GM21447 (cell line): ENCODE results near the gene LPAR3.
A peak's percentile ranks its signal among the peaks of the same experiment; 100 is the strongest.

Experiments
- ATAC-seq: cut with Tn5 transposase; IDR thresholded peaks from one replicate; pipeline ENCODE4 v1.9.1; 2021; ENCODE audit not compliant: unreplicated experiment

LPAR3 gene

DNA sequence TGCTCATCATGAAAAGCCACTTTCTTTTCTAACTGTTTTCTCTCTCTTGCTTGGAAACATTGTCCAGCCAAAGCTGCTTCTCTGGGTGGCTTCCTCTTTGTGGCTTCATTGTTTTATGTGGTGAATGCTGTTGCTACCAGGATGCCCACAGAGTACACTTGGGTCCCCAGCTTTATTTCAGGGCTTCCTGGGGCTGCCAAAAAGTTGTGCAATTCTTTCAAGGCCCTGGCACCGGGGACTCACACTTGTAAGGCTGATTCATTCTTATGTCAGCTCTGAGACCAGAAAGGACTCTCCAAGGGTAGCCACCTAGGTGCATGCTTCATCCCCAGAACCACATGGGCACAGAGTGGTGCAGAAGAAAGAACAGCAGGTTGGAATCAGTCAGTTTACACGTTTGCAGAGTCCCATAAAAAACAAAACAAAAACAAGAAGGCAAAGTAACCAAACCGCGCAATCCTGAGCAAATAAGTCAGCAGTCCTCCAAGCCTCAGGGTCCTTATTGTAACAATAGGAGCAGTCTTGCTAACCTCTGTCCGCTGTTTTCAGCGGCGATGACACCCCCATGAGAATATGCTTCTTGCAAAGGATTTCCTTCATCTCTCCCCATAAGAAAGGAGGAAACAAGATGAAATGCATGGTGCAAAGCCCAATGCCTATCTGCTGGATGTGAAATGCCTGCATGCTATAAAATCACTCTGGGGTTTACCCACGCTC, 112.8 kb downstream of the LPAR3 start:
- no peak for ATAC-seq

DNA sequence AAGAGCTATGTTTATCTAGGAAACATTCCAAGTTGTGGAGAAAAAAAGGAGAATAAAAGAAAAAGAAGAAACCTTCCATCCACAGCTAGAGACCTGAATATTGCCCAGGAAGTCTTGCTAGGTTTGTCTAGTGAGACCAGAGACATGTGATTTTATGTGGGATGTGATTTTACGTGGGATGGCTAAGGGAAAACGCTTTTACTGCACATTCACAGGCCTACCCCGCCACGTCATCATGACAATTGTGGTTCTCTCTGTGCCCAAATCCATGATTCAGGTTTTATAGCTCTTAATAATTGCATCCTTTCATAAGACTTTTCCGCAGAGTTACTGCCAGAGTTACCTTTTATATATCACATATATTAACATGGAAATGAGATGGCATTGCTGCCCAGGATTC, 116.4 kb downstream of the LPAR3 start:
- ATAC-seq: no peak

DNA sequence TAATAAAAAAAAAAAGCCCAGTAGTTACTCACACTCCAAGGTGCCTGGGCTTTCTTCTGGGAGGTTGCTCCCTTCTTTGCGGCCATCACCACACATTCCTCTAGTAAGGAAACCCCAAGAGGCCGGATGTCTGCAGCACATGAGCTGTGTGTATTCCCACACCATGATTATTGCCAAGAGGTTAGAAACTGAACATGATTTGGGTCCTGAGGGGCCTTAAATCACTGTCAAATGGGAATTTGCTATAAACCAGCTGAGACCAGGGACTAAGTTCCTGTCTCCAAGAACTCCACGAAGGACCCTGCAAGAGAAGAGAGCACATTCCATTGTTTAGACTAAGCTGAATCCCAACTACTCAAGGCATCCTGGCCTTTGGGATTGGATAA, 117.5 kb downstream of the LPAR3 start:
- ATAC-seq: no peak

DNA sequence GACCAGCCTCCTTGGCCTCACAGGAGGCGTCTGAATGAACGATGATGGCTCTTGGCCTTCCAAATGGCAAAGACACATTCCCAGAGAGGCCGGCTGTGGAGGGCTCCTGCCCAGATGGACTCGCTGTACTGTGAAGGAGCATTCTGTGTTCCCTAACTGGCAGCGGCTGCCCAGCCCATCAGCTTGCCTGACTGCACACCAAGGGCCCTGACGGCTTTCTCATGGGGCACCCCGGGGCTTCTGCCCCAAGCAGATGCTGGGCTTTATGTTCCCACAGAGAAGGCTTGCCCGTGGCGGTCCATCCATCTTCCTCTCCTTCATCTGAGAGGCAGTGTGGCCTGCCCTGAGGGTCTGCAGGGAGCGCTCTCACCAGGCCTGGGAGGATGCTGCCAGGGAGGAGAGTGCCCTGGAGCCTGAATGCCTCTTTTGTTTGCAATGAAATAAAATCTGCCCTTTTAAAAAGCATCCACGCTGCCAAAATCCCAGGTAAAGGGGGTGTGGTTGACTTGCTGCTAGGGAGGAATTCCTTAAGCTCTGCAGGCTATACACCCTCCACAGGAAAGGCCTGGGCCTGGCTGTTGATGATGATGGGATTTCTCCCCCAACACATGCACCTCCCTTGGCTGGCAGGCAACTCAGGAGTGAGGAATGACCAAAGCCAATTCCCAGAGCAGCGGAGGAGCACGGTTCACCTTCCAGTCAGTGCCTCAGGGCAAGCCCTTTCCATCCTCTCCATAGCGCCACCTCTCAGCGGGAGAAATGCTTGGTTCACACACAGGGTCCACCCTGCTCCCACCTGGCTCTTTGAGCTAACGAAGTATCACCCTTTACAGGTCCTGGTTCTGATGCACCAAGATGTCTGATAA, 118.1 kb downstream of the LPAR3 start:
- no peak for ATAC-seq

DNA sequence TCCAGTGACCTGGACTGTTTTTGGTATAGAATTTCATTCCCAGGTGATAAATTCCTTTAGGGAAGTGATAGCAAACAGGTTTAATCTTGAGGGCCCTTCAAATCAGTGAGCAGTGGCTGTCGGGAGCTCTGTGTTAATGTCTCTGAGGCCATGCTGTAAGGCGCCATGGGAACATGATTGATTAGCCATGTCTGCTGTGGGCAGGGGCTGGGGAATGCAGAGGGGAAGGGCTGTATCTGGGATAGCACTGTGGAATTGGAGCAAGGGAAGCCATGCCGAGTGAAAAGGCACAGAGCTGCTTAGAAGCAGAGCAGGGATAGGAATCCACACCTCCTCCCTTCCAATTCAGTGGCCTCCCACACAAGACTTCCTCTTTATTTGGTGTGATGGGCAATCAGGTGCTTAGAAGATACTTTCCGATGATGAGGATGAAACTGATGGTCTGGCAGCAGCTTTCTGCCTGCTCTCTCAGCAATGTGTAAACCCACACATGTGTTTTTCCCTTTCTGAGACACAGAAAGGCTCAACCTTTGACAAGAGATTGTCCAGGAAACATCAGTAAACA, 119.0 kb downstream of the LPAR3 start:
- no peak for ATAC-seq

DNA sequence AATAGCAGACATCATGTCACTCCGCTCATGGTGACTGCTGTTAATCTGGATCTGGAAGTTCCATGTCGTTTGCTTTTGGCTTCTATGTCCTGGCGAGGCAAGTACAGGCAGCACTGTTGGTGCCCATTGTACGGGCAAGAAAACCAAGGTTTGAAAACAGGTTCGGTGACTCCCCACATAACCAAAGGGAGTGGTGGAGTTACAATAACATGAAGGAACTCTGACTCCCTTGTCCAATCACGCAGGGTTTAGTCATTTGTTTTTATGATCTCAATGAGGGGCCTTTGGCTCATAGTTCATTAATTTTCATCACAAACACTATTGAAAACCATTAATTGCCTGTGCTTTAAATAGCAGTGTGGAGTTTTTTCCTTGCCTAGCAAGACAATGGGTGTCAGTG, 119.8 kb downstream of the LPAR3 start:
- ATAC-seq: no peak

DNA sequence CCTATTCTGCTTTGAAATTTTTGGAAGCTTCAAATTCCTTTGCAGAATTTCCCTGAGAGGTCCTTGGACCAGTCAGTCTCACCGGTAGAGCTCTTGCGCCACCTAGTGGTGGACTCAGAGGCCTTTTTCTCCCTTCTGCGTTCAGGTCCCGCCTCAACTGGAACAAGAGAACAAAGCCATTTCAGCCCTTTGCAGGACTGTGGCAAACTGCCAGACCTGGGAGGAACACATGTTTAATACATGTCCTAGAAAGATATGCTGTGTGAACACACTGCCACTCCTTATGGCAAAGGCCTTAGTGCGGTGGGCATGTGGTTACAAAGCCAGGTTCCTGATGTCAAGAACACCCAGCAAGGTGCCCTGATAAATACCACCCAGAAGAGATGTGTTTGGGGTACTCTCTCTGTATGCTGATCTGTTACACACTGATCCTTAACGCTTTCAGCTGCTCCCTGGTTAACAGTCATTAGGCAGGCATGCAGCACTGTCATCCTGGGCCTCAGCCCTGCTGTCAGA, 120.5 kb downstream of the LPAR3 start:
- peak; percentile 80 for ATAC-seq

DNA sequence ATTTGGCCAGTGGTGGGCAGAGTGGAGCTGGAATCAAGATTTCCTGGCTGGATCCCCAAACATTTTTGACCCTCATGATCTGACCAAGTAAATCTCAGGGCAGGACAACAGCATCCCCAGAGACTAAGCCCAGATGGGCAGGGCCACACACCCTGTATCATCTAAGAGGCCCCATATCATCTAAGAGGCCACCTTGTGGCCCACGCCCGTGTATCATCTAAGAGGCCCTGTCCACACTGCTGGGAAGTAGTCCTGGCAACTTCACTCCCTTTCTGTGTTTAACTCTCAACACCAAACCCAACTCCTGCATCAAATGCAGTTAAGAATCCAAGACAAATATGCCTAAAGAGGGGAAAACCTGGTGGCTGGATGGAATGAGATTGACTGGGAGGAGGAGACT, 121.1 kb downstream of the LPAR3 start:
- ATAC-seq: no peak

DNA sequence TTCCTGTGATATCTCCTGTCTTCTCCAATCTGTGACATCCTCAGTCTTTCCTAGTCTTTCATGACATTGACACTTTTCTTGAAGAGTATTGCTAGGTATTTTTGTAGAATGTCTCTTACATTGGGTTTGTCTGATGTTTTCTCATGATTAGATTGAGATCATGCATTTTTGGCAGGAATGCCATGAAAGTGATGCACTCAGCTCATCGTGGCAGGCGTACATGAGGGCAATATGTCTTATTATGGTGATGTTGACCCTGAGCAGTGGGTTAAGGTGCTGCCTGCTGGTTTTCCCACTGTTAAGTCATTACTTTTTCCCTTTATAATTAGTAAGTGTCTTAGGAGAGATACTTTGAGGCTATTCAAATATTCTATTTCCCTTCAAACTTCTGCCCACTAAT, 122.5 kb downstream of the LPAR3 start:
- no peak for ATAC-seq

DNA sequence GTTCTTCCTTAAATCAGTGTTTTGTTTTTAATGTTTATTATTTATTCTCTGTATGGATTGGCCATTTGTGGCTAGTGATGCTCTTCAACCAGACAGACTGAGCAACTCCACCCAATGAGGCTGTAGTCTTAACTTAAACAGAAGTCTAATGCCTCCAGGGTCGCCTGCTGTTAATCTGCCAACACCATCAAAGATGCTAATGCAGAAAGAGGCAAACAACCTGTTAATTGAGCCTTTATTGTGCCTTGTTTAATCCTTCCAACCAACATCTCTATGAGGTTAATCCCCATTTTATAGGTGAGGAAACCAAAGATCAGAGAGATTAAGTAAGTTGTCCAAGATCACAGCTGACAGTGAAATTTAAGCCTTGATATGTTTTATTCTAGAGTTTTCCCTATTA, 123.4 kb downstream of the LPAR3 start:
- no peak for ATAC-seq

DNA sequence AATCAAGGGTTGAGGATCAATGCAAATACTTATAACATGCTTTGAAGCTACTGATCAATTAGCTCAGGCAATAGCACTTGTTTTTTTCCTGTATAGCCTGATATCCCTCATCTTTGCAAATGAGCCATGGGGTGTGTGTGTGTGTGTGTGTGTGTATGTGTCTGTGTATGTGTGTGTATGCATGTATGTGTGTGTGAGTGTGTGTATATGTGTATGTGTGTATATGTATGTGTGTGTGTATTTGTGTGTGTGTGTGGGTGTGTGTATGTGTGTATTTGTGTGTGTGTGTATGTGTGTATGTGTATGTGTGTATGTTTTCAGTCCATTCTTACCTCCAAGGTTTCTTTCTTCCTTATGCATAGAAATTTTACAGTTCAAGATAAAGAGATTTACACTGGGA, 124.4 kb downstream of the LPAR3 start:
- ATAC-seq: no peak

DNA sequence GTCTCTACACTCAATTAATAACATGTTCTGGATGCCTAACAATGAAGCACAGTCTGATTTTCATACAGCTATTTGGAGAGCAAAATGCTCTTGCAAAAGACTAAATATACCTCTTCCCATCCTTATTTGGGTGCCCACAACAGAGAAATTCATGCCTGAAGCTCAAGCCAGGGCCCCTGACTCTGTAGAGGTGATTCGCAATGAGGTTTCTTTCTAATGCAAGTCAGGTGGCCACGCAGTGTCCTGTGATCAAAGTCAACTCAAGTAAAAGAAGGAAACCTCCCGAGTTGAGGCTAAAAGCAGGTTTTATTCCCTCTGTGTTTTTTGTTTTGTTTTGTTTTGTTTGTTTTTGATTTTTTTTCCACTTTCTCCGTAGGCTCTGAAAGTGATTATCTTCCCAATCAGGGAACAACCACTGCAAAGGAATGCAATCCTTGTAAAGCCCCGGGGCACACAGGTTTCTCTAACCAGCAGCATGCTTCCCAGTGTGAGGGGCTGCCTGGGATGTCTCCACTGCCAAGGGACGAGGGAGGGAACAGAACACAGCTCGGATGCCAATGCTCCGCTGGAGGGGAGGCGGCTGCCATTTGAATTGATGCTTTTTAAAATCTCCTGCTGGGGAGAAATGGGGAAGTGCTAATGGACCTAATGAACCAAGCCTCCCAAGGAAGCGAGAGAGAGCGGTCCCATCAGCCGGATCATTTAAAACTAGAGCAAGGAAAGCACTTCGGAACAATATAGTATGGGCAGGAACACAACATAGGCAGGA, 128.9 kb downstream of the LPAR3 start:
- ATAC-seq: no peak

DNA sequence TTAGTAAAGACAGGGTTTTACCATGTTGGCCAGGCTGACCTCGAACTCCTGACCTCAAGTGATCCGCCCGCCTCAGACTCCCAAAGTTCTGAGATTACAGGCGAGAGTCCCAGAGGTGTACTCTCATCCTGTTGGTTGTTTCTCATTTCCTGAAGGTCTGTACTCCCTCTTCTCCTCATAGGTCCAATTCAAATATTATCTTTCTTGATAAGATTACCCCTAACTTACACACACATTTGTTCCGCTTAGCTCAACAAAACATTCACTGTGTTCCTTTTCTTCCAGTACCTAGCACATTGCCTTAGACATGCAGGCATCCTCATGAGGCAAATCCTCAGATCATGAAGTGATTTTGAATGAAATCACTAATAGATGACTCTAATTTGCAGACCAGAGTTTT, 130.3 kb downstream of the LPAR3 start:
- ATAC-seq: no peak
